NOMO-1 treated with dmso at 0.1 percent for 144 hours (cell line): ENCODE measurements around the gene ABCC8.

ENCODE experiments used
- DNase-seq: peaks from one replicate; lab custom pipeline; 2025; ENCODE audit not compliant: unreplicated experiment; lab: John Stamatoyannopoulos, UW

The ABCC8 gene

GRCh38 chr11:17389211-17389956 is 87.3 kb downstream of the ABCC8 start:
- DNase-seq: peak; percentile 56

DNA sequence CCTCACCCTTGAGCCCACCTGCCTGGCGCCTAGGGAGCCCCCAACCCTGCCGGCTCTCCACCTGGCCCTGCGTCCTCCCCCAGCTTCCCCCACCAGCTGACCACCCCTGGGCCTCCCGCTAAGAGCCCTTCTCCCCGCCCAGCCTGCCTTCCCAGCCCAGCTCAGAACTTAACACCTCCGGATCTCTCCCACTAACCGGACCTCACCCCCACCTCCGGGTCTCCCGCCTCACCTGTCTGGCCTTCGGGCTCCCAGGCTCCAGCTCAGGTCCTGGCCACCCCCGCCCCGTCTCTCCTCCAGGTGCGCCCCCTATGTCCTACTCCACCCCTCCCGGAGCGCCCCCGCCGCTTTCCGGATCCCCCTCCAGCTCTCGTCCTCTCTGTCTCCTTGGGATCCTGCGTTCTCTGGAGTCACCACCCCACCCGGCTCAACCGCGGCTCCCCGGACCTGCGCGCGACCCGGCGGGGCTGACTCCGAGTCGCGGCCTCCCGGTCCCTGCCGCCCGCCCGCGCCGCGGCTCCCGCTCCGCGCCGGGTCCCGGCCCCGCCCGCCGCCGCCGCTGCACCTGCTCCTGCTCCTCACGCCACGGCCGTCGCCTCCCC is 87.9 kb downstream of the ABCC8 start, which contains the start of gene KCNJ11:
TSS of gene KCNJ11 (minus strand) at position 51 of the 602 bp plus-strand sequence. CDS start 568 bp downstream, outside the sequence.
- no peak for DNase-seq

DNA sequence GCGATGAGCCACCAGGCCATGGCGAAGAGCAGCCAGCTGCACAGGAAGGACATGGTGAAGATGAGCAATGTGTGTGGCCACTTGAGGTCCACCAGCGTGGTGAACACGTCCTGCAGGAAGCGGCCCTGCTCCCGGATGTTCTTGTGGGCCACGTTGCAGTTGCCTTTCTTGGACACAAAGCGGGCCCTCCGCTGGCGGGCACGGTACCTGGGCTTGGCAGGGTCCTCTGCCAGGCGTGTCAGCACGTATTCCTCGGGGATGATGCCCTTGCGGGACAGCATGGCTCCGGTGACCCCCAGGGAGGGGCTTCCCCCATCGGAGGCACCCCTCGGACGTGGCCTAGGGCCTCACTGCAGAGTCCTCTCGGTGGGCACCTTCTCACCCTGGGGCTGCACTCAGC is 88.8 kb downstream of the ABCC8 start:
- DNase-seq: no peak

- no peak for DNase-seq
Measured at GRCh38 chr11:17387254-17387653, 89.4 kb downstream of the ABCC8 start.

GRCh38 chr11:17386331-17387084 is 90.1 kb downstream of the ABCC8 start:
- DNase-seq: peak; percentile 36

GRCh38 chr11:17385926-17386325 is 90.7 kb downstream of the ABCC8 start:
- DNase-seq: no peak

DNA sequence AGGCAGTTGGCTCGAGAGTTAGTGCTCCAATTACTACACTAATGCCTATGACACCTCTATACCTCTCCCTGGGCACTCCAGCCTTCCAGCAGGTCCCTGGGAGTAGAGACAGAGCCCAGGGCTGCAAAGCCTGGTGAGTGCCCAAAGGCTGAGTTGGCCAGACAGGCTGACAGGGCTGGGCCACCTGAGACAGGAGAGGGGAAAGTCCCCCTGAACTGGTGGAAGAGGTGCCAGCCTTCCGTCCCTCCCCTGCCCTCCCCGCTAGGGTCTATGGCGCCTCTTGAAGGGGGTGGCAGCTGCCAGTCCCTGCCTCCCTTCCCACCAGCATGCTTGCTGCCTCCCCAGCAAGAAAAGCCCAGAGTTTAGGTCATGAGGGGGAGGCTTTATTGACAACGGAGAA is 91.2 kb downstream of the ABCC8 start:
- DNase-seq: no peak

- DNase-seq: peak; percentile 19
Measured at GRCh38 chr11:17384002-17384511, 92.6 kb downstream of the ABCC8 start.

DNA sequence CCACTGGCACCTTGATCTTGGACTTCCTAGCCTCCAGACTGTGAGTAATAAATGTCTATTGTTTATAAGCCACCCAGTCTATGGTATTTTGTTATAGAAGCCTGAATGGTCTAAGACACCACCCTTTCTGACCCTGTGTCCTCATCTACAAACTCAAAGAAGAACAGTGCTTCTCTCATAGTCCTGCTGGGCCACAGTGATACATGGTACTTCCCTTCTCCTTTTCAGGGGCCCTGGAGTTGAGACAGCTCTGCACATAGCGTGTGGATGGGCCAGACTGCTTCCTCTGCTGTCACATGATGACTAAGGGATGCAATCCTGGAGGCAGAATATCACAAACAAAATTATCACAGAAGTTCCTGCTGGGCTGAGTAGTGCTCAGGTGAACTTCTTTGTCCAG is 93.2 kb downstream of the ABCC8 start:
- DNase-seq: peak; percentile 63

GRCh38 chr11:17382046-17382728 is 94.5 kb downstream of the ABCC8 start:
- DNase-seq: no peak

GRCh38 chr11:17381156-17381555 is 95.5 kb downstream of the ABCC8 start:
- DNase-seq: no peak

GRCh38 chr11:17379383-17380180 is 97.1 kb downstream of the ABCC8 start:
- DNase-seq: no peak

DNA sequence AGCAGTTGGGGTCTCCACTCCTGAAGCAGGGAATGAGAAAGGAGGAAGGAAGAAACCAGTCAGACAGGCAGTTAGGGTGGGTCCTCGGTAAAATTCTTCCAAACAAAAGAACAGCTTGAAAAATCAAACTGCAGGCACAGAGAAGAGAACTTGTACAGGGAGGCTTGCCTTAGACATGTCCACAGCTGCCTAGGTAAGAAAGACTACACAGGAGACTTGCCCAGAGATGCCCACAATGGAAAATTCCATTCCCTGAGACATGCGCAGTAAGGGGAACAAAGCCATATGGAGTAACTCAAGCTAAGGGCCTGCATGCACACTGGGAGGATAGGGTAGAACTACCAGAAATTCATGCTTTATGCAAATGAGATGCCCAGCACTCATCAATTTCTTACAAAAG is 98.0 kb downstream of the ABCC8 start:
- no peak for DNase-seq

GRCh38 chr11:17376493-17376892 is 100.2 kb downstream of the ABCC8 start:
- DNase-seq: no peak

GRCh38 chr11:17375547-17375946 is 101.1 kb downstream of the ABCC8 start:
- DNase-seq: no peak

DNA sequence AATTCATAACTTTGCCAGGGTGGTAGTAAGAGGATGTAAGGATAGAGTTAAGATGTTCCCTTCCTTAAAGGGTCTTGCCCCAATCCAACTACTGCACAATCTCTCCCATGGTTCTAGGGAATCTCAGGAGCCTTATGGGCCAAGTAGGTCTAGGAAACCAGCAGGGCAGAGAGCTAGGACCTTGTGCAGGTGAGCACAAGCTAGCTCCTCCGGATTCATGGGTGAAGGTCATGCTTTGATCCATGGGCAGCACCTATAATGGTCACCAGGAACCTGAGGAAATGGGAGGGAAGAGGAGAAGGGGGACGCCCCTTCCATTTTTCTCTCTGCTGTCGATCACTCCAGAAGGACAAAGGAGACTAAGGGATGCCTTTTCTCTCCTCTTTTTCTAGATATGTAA is 105.0 kb downstream of the ABCC8 start:
- no peak for DNase-seq

DNA sequence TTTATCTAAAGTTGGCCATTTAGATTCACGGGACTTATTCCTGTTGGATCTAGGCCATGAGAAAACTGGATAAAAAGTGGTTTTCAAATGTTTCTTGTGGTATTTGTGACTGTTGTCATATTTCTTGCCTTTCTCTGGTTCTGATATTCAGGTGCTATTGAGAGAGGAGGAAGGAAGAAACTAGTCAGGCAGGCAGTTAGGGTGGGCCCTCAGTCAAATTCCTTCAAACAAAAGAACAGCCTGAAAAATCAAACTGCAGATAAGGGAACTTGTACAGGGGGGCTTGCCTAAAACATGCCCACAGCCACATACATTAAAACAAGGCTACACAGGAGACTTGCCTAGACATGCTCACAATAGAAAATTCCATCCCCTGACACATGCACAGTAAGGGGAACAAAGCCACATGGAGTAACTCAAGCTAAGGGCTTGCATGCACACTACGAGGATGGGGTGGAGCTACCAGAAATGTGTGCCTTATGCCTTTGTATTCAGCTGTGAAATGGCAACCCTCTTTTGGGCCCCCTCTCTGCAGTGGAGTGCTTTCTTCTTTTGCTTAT is 106.9 kb downstream of the ABCC8 start:
- no peak for DNase-seq

DNA sequence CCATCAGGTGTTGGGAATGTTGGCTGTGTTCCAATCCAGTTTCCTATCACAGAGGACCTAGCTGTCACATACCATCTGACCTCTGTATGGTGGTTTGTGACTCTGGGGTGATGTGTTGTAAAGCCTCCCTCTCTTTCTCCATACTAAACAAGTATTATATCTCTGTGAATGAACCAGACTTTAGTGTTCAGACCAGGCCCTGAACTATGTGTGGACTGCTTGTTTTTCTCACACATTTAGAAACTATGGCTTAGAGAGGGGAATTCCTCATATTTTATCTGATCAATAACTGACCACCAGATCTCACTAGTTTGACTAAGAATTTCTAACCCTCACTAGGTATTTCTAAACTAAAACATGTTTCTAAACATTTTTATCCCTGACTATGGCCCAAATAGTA is 107.6 kb downstream of the ABCC8 start:
- no peak for DNase-seq

DNA sequence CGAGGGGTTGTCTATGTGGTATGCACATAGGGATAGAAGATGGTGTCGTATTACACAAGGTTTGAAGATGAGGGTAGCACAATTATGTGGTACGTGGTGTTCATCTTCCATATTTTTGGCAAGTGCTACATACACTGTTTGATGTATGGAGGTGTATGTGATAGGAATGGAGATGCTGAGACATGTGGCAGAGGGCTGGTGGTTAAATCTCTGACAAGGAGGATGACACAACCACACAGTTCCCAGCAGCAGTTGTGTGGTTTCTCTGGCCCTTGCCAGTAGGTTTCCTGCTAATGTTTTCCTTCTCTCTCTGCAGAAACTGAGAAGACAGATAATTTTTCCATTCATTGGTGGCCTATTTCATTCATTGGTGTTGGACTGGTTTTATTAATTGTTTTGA is 108.1 kb downstream of the ABCC8 start:
- DNase-seq: no peak

GRCh38 chr11:17366495-17366894 is 110.2 kb downstream of the ABCC8 start:
- DNase-seq: no peak
